ENCODE data around the gene NDUFC1. TPM values are rescaled to one million over a fixed set of nuclear protein-coding genes. Genes with fewer than 3 reads are reported as not detected.

NDUFC1 gene
- total and polyA plus RNA-seq, 2 of the 4 experiments (the other 2 are of a cell fraction) = 25.1 to 65.1 TPM

DNA sequence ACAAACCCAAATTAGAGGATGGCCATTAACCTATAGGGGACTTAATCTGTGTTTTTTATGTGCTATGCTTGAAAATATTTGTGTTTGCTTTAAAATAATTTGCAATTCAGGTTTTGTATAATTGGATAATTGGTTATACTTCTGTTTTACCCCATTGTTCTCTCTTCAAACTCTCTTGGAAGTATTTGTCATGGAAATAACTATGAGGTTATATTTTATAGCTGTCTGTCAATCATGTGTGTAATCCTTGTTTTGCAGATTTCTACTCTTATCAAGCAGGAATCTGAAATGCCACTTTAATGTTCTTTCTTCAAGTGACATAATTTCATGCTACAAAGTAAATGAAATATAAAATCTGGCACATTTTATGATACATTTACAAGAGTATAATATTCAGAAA, 15.4 kb upstream of the NDUFC1 start:
- H3K56ac ChIP-seq (ENCODE audit: extremely low read depth, insufficient read depth, low read length) = no peak overlapping the region
- H3K27me3 ChIP-seq (ENCODE audit: control insufficient read depth, insufficient read depth, low read length) = no peaks in the 10 kb centered on the region
- no peak overlapping the region for H3K4ac ChIP-seq (ENCODE audit: low read depth, low read length)
- no peaks in the 10 kb centered on the region for H3K36me3 ChIP-seq (ENCODE audit: control insufficient read depth, insufficient read depth, low read length)
- intact Hi-C loops (cut with micrococcal nuclease) (loop anchor here (5.0 kb wide), 1 partner anchor 35 kb away; no protein-coding TSS in a partner anchor), in situ Hi-C loops (cut with MboI; ENCODE audit: low sequenced_read_pairs) (no loop called here), dilution Hi-C loops (cut with HindIII; ENCODE audit: low sequenced_read_pairs, unreplicated experiment) (no loop called here)
- H3K79me1 ChIP-seq (ENCODE audit: low read depth in 1 of 2, low read length in 2 of 2) = peaks cover 0 to 39% of the 10 kb centered on the region in 2 experiments; a peak in 2 of 4 replicates
- H3K4me3 ChIP-seq (ENCODE audit: insufficient read depth, low read depth, low read length) = no peak overlapping the region
- DNase-seq = no peak
- H3K18ac ChIP-seq (ENCODE audit: low read depth, low read length) = no peak overlapping the region
- no peak overlapping the region for H3K9ac ChIP-seq (ENCODE audit: low read depth, low read length)
- H2AFZ ChIP-seq (replicated peaks; ENCODE audit: low read length, poor library complexity) = no peak overlapping the region
- ChIA-PET CTCF (no interaction called here), POLR2A (ENCODE audit: unreplicated experiment) (no interaction called here)
- ATAC-seq (ENCODE audit: low read depth) = no peak
- no TSS peak for BruUV-seq (replicated peaks)
- peaks cover 65% of the 10 kb centered on the region for H4K20me1 ChIP-seq (ENCODE audit: insufficient read depth, low read length)
- no peak overlapping the region for H2BK15ac ChIP-seq (ENCODE audit: low read depth, low read length)
- no peaks in the 10 kb centered on the region for H3K9me3 ChIP-seq (ENCODE audit: control insufficient read depth, insufficient read depth, low read length)
- peaks cover under 1% of the 10 kb centered on the region; the same call in 1 of the 2 replicates for H3K4me1 ChIP-seq (ENCODE audit: control insufficient read depth, insufficient read depth, low read length)
- TF ChIP-seq NFE2L2 (IDR thresholded peaks at IDR 0.05; ENCODE audit: low read depth, low read length) (no peak), RCOR1 (IDR thresholded peaks at IDR 0.05; ENCODE audit: insufficient replicate concordance, low read length) (no peak), MAZ (IDR thresholded peaks at IDR 0.05; ENCODE audit: borderline replicate concordance, low read depth, low read length) (no peak), MAFK (IDR thresholded peaks at IDR 0.05; ENCODE audit: low read depth, low read length) (no peak), RFX5 (IDR thresholded peaks at IDR 0.05; ENCODE audit: low read depth, low read length) (no peak), BHLHE40 (IDR thresholded peaks at IDR 0.05; ENCODE audit: low read depth, low read length) (no peak), CEBPB (IDR thresholded peaks at IDR 0.05; ENCODE audit: low read depth, low read length) (no peak), CHD1 (IDR thresholded peaks at IDR 0.05; ENCODE audit: low read depth, low read length) (no peak), MXI1 (IDR thresholded peaks at IDR 0.05; ENCODE audit: borderline replicate concordance, low read depth, low read length) (no peak)
- TF ChIP-seq, protein P1, sequence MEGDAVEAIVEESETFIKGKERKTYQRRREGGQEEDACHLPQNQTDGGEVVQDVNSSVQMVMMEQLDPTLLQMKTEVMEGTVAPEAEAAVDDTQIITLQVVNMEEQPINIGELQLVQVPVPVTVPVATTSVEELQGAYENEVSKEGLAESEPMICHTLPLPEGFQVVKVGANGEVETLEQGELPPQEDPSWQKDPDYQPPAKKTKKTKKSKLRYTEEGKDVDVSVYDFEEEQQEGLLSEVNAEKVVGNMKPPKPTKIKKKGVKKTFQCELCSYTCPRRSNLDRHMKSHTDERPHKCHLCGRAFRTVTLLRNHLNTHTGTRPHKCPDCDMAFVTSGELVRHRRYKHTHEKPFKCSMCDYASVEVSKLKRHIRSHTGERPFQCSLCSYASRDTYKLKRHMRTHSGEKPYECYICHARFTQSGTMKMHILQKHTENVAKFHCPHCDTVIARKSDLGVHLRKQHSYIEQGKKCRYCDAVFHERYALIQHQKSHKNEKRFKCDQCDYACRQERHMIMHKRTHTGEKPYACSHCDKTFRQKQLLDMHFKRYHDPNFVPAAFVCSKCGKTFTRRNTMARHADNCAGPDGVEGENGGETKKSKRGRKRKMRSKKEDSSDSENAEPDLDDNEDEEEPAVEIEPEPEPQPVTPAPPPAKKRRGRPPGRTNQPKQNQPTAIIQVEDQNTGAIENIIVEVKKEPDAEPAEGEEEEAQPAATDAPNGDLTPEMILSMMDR (conservative IDR thresholded peaks at IDR 0.05; ENCODE audit: low read depth, low read length) = no peak
- H2AK5ac ChIP-seq (ENCODE audit: low read depth, low read length) = no peak overlapping the region
- no peak overlapping the region for H2AK9ac ChIP-seq (replicated peaks; ENCODE audit: low read depth, low read length, poor library complexity)
- H3K9me1 ChIP-seq (ENCODE audit: insufficient read depth, low read length) = no peaks in the 10 kb centered on the region
- no peak overlapping the region for H4K91ac ChIP-seq (ENCODE audit: insufficient read depth, low read depth, low read length)
- H3K14ac ChIP-seq (replicated peaks; ENCODE audit: low read depth, low read length) = no peak overlapping the region
- no peak overlapping the region for H4K5ac ChIP-seq (ENCODE audit: low read depth, low read length)
- no peak overlapping the region for H2BK20ac ChIP-seq (ENCODE audit: low read depth, low read length)
- no peak overlapping the region for H2BK120ac ChIP-seq (ENCODE audit: low read depth, low read length)
- no peak overlapping the region for H3K27ac ChIP-seq (ENCODE audit: insufficient read depth, low read length)
- no peak overlapping the region for H3K23ac ChIP-seq (ENCODE audit: low read depth, low read length)
- no peak overlapping the region for H2BK5ac ChIP-seq (ENCODE audit: low read depth, low read length, poor library complexity, severe bottlenecking)
- no peak overlapping the region for H4K8ac ChIP-seq (ENCODE audit: low read depth in 2 of 2, low read length in 2 of 2)
- no peak overlapping the region for H3K4me2 ChIP-seq (ENCODE audit: low read depth, low read length)

Measured in IMR-90 (cell line).